HG02642 (cell line): ENCODE measurements around the gene DRP2.
"Not testable (repeated sequence)": the region's sequence is repeated elsewhere in the genome, so short reads cannot be mapped to it uniquely, and the experiment has no call there.

Experiments used
- ATAC-seq: cut with Tn5 transposase; IDR thresholded peaks from one replicate; pipeline ENCODE4 v1.9.1; 2021; ENCODE audit warnings: mild to moderate bottlenecking; ENCODE audit not compliant: unreplicated experiment, poor library complexity

The DRP2 gene

DNA sequence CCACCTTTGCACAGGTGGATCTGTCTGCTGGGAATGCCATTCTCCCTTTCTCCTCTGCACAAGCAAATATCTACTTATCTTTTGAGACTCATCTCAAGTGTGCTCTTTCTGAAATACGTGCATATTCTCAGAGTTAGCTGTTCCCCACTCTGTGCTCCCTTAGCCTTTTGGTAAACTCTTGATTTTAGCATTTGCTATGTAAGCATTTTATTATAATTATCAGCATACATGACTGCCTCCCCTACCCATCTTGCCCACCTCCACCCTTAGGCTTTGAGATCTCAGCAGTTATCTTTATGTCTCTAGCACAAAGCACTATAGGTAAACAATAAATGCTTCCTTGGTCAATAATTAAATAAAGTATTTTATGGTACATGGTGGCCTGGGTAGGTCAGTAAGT, 11.5 kb downstream of the DRP2 start:
- ATAC-seq = no peak

- no peak for ATAC-seq
Measured at GRCh38 chrX:101232316-101232715, 12.7 kb downstream of the DRP2 start.

GRCh38 chrX:101237041-101237440, 17.5 kb downstream of the DRP2 start:
- no peak for ATAC-seq

DNA sequence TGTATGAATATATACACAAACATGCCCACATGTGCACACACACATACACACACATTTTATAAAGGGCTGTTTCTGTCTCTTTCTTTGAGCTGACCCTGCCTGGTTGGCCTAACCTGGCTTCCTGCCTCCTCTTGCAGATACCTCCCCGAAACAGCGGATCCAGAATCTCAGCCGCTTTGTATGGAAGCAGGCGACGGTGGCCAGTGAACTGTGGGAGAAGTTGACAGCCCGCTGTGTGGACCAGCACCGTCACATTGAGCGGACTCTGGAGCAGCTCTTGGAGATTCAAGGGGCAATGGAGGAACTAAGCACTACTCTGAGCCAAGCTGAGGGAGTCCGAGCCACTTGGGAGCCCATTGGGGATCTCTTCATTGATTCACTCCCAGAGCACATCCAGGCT, 21.9 kb downstream of the DRP2 start:
- ATAC-seq = no peak

- no peak for ATAC-seq
Measured at GRCh38 chrX:101252634-101253033, 33.0 kb downstream of the DRP2 start.

DNA sequence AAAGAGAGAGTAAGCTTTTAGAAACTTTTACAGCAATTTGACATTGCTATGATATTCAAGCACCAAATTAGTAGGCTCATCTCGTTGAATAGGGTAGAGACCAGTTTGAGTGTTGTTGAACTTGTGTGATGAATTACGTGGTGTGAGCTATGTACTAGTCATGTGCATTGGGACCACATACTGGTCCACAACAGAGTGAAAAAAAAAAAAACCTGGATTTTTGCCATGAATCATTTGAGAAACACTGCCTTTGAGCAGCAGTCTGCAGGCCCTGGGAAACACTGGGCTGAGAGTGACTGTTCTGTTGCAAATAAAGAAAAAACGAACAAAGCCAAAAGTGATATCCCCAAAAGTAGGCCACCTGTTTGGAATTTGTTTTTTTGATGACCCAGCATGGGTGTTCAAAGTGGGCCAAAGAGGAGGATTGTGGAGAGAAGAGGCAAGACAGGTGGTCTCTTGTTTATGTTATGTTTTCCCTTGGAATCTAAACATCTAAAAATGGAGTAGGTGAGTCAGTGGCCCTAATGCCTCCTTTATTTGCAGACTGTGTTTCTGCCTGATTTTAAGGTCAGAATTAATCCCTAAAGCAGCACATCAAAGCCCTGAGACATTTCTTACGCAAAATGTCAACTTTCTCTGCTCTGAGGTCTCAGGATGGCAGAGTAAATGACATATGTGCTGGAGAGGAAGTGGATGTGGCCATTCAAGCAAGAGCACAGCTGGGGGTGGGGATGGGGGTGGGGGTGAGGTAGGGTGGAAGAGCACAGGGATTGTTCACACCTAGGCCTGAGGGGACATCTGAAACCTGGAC, 38.1 kb downstream of the DRP2 start:
- ATAC-seq = no peak

DNA sequence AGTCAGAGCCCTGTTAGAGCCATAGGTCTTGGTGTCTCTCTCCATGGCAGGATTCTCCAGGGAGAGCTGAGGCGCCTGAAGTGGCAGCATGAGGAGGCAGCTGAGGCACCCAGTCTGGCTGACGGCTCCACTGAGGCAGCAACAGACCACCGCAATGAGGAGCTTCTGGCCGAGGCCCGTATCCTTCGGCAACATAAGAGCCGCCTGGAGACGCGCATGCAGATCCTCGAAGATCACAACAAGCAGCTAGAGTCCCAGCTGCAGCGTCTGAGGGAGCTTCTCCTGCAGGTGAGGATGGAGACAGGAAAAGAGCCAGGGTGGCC, 38.6 kb downstream of the DRP2 start:
- no peak for ATAC-seq

GRCh38 chrX:101260435-101260834, 40.8 kb downstream of the DRP2 start:
- ATAC-seq = no peak

DNA sequence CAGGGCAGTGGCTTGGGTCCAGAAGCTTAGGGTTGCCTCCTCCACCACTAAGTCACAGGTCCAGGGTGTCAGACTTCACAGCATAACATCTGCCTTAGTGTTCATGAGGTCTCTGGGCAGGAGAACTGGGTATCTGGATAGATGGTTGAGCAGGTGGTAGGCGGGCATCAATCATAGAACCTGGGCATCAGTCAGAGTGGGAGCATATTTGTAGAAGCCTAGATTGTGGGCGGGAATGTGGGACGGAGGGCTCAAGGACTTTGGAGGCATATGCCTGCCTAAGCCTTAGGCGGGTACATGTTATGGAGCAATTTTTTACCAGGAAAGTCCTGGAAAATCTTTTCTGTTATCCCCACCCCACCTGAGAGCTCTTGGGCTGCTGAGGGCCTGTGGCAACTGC, 43.0 kb downstream of the DRP2 start:
- no peak for ATAC-seq

DNA sequence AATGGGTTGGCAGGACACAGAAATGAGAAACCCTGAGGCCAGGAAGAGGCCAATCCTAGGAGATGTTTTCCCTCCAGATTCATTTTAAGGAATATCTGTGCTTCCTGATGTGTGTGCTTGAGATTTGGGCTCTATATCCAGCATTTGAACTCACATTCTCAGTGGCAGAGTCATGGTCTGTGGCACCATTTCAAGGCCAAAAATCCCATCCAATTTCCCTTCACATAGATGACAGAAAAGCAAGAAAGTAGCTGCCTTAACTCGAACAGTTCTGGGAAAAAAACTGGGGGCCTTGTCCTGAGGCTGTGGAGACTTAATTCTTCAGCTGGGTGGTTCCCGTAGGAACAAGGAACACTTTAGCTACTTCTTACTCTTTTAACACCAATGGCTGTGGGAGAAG, 44.2 kb downstream of the DRP2 start:
- ATAC-seq = no peak

- no peak for ATAC-seq
Measured at GRCh38 chrX:101265869-101266428, 46.4 kb downstream of the DRP2 start.

- ATAC-seq = no peak
Measured at GRCh38 chrX:101274198-101274597, 54.6 kb downstream of the DRP2 start.

- ATAC-seq = no peak
Measured at GRCh38 chrX:101276238-101276637, 56.7 kb downstream of the DRP2 start.

- no peak for ATAC-seq
Measured at GRCh38 chrX:101287402-101287801, 67.8 kb downstream of the DRP2 start.

GRCh38 chrX:101290957-101291603, 71.5 kb downstream of the DRP2 start, which contains the start of gene TAF7L:
TAF7L (minus strand) TSS chrX:101291334; CDS start chrX:101287543, 3,791 bp downstream.
- ATAC-seq = no peak

DNA sequence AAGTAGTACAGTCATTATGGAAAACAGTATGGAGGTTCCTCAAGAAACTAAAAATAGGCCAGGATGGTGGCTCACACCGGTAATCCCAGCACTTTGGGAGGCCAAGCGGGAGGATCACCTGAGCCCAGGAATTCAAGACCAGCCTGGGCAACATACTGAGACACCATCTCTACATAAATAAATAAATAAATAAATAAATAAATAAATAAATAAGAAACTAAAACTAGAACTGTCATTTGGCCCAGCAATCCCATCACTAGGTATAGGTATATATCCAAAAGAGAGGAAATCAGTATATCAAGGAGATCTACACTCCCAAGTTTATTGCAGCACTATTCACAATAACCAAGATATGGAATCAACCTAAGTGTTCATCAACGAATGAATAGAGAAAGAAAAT, 76.0 kb downstream of the DRP2 start:
- not testable (repeated sequence) for ATAC-seq

DNA sequence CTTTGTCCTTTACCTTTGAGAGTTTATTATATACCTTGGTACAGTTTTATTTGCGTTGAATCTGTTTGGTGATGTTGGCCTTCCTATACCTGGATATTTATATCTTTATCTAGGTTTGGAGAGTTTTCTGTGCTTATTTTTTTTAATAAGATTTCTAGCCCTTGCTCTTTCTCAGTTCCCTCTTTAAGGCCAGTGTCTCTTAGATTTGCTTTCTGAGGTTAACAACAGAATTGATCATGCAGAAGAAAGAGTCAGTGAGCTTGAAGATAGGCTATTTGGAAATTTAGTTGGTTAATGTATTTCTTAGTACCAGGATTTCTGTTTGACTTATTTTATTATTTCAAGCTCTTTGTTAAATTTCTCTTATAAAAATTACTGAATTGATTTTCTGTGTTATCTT, 84.2 kb downstream of the DRP2 start:
- ATAC-seq = no peak
